Activated naive CD8-positive, alpha-beta T cell treated with anti-CD3 and anti-CD28 coated beads, Interleukin-2, amount 50 U/mL, for 16 hours (primary cell): Measurements from ENCODE around the gene NCAPG2.

Experiments
- DNase-seq: peaks from one replicate; pipeline ENCODE4 v3.0.0-alpha.2; 2020; ENCODE audit warnings: low read depth, low spot score

Gene NCAPG2

GRCh38 chr7:158602905-158603772 lies 101.5 kb downstream of the NCAPG2 start:
- DNase-seq: no peak

- no peak for DNase-seq
Measured at GRCh38 chr7:158602041-158602440, 102.6 kb downstream of the NCAPG2 start.

GRCh38 chr7:158601090-158601489 lies 103.5 kb downstream of the NCAPG2 start:
- DNase-seq: no peak

- no peak for DNase-seq
Measured at GRCh38 chr7:158596745-158597144, 107.9 kb downstream of the NCAPG2 start.

GRCh38 chr7:158596309-158596708 lies 108.3 kb downstream of the NCAPG2 start:
- DNase-seq: no peak

- no peak for DNase-seq
Measured at GRCh38 chr7:158595068-158595467, 109.5 kb downstream of the NCAPG2 start.

- DNase-seq: no peak
Measured at GRCh38 chr7:158592541-158592940, 112.1 kb downstream of the NCAPG2 start.

- no peak for DNase-seq
Measured at GRCh38 chr7:158591944-158592343, 112.7 kb downstream of the NCAPG2 start.

GRCh38 chr7:158590181-158590530 lies 114.4 kb downstream of the NCAPG2 start:
- no peak for DNase-seq

- DNase-seq: no peak
Measured at GRCh38 chr7:158589653-158590052, 115.0 kb downstream of the NCAPG2 start.

GRCh38 chr7:158588878-158589442 lies 115.6 kb downstream of the NCAPG2 start:
- no peak for DNase-seq

GRCh38 chr7:158588085-158588877 lies 116.3 kb downstream of the NCAPG2 start:
- DNase-seq: no peak

GRCh38 chr7:158587162-158588084 lies 117.2 kb downstream of the NCAPG2 start, which contains the start of gene PTPRN2:
Gene PTPRN2, minus strand, starts transcription at chr7:158587823.
- DNase-seq: peak; percentile 8

- no peak for DNase-seq
Measured at GRCh38 chr7:158586499-158587161, 118.0 kb downstream of the NCAPG2 start.

- no peak for DNase-seq
Measured at GRCh38 chr7:158585721-158586498, 118.7 kb downstream of the NCAPG2 start.

- no peak for DNase-seq
Measured at GRCh38 chr7:158584407-158584806, 120.2 kb downstream of the NCAPG2 start.

GRCh38 chr7:158583810-158584209 lies 120.8 kb downstream of the NCAPG2 start:
- DNase-seq: no peak

- DNase-seq: no peak
Measured at GRCh38 chr7:158583143-158583542, 121.5 kb downstream of the NCAPG2 start.

- no peak for DNase-seq
Measured at GRCh38 chr7:158582089-158582456, 122.5 kb downstream of the NCAPG2 start.
